ENCODE measurements around the gene TENM4.

TENM4 gene

DNA sequence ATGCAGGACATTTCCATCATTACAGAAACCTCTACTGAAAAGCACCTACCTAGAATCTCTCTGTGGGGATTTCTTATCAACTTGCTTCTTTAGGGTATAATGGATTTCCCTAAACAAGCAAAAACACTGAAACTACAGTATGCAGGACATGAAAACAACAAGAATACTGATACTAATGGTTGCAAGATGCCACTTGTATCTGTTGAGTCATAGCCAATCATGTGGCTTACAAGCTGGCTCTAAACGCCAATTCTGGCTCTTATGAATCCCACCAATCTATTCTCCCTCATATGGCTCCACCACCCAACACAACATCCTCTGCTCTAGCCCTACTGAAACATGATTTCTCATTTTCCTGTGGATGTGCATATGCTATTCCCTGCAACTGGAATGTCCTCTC, 22.6 kb downstream of the TENM4 start:
- no peak for DNase-seq (ENCODE audit: low spot score)

DNA sequence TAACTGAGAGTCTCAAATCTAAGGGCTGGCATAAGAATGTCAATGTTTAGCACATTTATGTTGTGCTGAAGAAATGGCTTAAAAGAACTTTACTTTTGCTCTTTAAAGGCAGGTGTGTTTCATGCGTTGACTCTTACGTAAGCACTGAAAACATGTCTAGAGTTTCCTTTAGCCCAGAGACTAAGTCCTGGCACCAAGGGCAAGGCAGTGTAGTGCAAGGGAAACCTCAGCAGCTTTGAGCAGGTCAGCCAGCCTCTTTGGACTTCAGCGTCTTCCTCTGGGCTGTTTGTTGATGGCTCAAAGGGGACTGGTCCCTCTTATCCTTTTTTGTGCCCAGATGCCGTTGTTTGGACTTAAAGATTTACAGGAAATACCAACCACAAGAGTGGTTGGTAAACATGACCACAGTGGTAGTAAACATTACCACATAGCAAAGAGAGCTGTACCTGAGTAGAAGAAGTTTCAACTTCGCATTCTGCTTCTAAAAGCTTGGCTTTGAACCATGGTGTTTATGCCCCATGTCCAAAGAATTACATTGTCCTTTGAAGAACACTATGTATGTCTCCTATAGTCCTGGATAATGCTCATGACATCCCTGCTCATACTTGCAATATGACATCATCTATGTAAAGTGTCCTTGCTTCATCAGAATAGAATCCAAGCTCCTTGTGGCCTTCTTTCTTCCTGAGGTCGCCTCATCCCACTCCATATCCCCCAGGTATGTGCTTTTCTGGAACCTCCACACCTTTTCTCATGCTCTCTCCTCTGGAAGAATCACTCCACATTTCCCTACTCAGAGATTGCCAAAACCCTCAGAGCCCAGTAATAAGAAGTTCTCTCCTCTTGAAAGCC, 23.5 kb downstream of the TENM4 start:
- DNase-seq (ENCODE audit: low spot score), result no peak

DNA sequence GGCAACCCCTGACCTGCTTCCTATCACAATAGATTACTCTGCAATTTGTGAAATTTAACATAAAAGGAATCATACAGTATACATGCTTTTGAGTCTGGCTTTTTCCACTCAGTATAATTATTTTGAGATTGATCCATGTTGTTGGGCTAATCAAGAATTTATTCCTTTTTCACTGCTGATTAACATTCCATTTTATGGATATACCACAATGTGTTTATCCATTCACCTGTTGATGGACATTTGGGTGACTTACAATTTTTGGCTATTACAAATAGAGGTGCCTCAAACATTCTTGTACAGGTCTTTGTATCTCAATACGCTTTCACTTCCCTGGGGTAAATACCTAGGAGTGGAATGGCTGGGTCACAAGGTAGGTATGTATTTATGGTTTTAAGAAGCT, 24.9 kb downstream of the TENM4 start:
- DNase-seq (ENCODE audit: low spot score), result no peak

DNA sequence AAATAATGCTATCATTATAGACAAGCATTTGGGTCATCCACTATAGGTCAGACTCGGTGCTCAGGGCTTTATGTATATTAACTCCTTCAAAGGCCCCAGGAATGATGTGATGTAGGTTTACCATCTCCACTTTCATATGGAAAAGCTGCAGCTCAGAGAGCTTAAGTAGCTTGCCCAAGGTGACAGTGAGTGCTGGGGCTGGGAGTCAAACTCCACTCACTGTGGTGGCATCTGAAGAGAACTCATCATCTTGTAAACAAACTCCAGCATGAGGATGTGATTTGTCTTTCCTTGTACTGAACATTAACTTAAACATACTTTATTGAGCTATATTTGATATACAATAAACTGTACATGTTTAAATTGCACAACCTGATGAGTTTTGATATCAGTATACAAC, 25.4 kb downstream of the TENM4 start:
- DNase-seq (ENCODE audit: low spot score), result no peak

DNA sequence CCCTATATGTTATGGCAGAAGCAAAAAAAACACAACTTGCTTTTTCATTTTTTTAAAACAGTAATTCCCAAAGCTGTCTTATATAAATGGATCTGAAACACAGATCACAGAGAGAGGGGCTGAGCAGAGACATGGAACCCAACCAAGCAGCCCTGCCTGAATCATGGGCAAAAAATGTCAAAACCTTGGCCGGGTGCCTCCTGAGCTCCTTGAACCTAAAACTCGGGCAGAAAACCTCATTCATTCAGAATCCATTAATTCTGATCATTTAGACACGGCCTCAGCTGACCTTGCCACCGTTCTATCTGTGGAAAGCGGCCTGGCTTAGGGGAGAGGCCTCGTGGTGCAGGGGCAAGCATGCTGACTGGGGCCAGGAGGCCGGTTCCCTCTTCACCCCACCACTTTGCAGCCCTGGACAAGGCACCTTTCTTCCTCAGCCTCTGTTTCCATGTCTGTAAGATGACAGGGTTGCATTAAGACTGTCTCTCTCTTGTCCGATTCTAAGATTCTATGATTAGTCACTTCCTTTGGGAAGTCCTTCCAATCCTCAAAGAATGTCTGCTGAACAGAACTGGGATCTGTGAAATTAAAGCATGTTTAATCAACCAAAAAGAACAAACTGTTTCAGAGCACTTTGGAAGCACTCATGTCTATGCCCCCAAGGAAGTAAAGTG, 26.0 kb downstream of the TENM4 start:
- no peak for DNase-seq (ENCODE audit: low spot score)

DNA sequence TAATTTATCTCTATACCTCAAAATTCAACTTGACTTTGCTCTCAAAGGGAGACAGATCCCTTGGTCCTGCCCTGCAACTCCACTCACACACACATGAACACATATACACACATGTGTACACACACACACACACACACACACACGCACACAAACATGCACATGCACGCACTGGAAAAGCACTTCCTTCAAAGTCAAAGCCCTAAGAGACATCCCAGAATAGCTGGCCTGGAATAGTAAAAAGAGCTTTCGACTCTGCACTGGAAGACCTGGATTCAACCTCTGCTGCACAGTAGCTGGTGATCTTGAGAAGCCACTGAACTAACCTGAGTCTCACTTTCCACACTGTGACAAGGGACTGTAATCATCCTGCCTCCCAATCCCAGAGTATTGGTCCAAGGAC, 26.8 kb downstream of the TENM4 start:
- no peak for DNase-seq (ENCODE audit: low spot score)

DNA sequence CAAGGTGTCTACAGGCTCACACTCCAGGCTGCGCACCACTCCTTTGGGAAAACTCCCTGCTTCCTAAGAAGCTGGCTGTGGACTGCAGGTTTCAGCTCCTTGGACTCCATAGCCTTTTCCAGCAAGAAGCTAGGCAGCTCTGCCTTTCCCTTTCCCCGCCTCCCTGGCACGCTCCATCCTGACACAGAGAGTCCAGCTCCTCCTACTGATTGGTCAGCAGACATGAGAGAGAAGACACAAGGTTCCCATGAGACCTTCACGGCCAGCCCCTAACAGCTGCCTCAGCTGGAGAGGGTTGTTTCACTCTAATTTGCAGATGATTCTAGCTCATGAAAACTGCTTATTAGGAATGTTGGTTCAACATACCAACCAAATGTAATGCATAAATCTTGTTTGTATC, 27.6 kb downstream of the TENM4 start:
- no peak for DNase-seq (ENCODE audit: low spot score)

DNA sequence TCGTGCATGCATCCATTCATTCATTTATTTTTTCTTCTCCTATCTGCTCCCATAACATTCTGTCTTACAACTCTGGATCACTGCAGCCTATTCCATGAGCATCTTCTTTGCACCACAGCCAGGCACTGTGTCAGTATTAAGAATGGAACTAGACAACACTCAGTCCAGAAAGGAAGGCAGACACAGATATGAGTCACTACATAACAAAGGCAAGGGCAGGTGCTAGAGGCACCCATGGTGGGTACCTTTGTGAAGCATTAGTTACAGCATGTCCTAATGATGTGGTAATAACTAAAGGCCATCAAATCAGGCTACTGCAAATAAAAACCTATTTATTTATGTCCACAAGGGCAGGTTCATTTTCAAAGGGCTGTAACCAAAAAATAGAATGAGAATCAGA, 28.1 kb downstream of the TENM4 start:
- no peak for DNase-seq (ENCODE audit: low spot score)

DNA sequence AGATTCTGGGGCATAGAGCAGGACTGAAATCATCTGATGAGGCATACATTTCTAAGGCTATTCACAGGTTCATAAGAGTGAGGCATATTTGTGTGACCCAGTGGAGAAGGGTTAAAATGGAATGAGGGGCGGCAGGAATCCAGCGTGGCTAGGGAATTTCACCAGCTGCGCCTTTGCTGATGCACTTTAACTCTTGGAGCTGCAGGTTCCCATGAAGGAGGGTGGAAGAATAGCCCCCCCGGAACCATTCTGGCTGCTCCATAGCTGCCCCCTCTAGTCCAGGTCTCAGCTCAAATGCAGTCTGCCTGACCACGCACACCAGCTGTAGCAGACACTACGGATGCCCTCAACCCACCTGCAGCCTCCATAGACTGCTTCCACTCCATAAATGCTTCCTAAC, 31.5 kb downstream of the TENM4 start:
- DNase-seq (ENCODE audit: low spot score), result no peak

DNA sequence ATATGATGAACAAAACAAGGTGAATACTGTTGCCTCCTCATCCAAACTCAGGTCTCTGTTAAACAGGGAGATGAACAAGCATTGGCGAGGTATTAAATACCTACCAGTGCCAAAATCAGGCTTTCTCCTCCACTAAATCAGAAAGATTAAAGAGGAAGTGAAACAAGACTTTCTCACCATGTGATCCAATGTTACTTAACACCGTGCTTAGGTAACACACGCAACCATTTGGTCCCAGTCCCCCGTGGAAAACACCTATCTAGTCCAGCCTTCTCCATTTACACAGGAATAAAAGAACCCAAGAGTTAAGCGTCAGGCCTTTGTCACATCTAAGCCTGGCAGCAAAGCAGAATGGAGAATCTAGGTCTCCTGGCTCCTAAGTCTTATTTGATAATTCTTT, 34.5 kb downstream of the TENM4 start:
- no peak for DNase-seq (ENCODE audit: low spot score)

DNA sequence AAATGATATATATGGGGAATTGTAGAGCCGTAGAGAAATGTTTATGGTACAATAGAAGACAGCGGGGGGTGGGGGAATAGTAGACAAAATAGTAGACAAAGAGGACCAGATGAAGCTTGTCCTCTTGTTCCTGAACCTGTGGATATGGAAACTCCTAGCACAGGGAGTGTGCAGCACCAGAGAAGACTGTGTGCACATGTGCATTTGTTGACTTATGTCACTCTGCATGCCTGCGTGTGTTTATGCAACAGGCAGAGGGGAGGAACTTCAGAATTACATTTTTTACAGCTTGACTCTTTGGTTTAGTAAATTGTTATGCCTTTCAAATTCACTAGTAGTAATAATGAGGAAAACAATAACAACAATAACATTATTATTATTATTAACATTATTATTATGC, 36.0 kb downstream of the TENM4 start:
- no peak for DNase-seq (ENCODE audit: low spot score)

DNA sequence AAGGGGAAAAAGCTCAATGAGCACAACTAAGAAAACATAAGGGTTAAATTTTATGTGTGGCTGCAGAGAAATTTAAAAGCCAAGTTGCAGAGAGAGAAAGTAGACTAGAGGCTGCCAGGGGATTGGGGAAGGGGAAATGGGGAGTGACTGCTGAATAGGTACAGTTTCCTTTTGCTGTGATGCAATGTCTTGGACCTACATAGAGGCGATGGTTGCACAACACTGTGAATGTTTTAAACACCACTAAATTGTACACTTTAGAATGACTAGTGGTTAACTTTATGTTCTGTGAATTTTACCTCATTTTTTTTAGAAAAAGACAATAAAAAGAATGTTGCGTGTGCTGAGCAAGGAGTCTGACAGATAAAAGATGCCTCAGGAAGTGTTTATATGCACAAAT, 36.5 kb downstream of the TENM4 start:
- DNase-seq (ENCODE audit: low spot score), result no peak

DNA sequence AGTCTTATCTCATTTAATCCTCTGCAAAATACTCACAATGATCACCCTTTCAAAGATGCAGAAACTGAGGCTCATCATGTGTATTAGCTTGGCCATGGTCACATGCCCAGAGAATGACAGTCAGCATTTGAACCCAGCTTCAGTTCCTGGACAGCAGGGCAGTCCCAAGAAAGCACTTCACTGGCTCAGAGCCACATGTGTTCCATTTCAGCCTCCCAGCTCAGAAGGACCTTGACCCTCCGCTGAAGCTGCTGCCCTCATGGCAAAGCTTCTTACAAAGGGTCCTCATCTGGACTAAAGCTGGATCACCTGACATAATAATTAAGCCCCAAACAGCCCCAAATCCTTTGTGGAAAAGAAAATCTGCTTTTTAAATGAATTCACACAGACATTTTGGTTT, 37.0 kb downstream of the TENM4 start:
- no peak for DNase-seq (ENCODE audit: low spot score)

DNA sequence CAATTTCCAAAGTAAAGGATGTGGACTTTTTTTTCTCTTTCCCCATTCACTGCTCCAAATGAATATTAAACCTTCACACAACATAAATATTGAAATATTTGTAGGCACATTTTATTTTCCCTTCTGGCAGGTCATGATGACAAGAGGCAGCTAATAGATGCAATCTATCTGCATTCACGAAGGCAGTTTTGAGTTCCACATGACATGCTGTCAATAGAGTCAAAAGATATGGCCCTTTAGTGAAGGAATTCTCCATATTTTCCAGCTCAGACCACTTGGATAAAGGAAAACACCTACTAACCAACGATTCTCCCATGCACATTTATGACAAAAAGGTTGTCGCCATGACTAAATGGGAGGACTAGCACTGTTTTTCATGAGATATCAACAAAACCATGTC, 37.9 kb downstream of the TENM4 start:
- no peak for DNase-seq (ENCODE audit: low spot score)

DNA sequence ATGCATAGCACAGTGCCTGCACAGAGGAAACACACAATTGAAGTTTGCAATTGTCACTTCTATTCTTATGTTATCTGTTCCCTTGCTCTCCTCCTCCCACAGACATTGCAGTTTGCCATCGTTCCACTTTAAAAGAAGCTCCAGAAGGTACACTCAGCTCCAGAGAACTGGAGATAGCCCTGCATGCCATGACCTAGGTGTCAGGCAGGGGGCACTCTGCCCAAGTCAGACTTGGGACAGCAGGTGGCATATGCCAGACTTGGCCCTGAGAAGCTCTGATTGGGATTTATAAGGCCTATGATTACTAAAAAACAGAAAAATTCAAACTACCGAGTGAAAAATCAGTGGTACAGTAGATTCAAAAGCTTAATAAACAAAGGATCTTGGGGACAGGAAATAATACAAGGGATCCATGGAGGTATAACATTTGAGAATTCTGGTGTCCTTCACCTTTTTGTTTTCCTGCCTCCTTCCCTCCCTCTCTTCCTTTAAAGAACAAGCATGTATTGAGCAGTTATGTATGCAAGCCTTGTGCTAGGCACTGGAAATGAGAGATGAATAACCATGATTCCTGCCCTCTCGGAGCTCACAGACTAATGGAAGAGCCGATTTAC, 40.0 kb downstream of the TENM4 start:
- peak; percentile 15 for DNase-seq (ENCODE audit: low spot score)

DNA sequence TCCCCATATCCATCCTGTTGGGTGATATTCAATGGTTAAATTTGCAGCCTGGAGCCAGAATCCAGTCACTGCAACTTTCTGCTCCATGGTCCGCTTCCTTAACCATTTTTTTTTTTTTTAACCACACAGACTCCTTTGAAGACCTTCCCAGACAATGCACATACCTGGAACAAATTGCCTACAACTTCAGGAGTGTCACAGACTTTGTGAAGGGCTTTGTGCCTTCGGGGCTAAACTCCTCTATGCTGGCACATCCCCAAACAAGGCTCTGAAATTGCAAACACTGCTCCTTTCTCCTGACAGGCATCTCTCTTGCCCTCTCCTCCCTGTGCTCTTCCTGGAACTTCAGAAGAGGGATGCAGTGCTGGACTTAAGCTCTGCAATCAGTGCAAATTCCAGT, 40.6 kb downstream of the TENM4 start:
- no peak for DNase-seq (ENCODE audit: low spot score)

DNA sequence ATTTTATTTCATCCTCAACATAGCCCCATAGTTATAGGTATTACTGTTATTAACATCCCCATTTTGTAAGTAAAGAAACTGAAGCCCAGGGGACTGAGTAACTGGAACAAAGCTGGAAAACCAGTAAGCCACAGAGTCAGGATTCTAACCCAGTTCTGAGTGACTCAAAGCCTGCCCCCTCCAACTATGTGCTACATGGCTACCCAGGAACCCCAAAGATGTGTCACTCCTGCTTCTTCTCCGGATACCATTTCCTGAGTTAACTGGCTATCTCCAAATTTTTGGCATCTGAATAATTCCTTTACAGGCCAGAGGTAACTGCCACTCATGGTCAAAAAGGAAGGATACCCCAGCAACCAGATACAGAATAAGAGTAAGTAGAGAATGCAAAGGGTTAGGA, 43.6 kb downstream of the TENM4 start:
- DNase-seq (ENCODE audit: low spot score), result no peak

DNA sequence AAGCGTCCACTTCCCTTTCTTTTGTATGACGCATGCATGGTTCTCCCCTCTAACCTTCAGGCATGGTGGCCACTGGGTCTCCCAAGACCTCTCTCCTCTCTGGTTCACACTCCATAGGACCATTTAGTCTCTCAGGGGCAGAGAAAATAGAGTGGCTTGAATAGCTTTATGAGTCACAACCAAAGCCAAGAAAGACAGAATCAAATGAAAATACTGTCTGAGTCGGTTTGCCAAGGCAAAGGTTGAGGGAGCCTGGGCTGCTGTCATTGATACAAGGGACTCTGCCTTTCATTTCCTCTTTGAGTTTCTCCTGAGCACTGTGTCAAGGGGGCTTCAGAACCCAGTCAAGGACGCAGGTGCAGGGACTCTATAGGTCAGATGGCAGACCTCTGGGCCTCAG, 44.2 kb downstream of the TENM4 start:
- no peak for DNase-seq (ENCODE audit: low spot score)

DNA sequence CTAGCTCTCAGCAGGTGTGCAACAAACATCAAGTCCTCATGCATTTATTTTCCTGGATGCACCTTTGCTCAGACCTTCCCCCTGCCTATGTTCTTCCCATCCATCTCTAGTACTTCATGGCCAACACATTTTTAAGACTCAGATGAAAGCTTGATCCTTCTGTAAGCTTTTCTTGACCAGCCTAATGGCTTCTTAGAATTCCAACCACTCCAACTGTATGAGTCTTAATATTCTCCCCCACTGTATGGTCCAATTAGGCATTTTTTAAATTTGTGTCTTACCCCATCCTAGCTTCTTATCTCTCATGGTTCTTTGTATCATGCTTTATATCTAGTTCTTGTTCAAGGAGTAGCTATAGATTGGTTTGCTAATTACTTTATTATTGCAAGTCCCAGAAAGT, 44.8 kb downstream of the TENM4 start:
- DNase-seq (ENCODE audit: low spot score), result no peak

DNA sequence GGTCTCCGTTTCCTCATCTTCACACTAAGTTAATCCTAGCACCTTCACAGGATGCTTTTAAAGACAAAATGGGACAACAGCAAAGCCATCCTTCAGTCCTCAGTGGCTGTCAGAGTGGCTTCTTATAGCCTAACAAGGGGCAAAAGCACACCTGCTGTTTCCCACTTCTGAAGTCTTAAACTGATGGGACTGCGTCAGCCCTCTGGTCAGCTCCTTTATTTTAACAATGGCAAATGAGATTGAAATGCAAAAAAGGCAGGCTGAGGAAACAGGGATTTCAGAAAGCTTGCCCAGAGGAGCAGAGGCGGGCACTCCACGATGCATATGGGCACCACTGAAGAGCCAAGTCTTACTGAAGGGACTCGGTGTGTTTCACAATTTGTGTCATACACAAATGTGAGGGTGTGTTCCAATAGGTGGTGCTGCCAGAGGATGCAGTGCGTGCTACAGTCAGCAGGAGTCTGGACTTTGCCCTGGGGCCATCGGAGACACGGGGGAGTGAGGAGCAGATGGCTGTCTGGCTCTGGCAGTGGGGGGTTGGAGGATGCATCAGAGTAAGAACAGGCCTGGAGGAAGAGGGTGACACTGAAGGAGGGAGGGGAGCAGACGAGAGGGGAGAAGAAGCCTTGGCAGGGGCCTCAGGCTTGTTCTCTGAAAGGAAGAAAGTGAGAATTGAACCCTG, 47.3 kb downstream of the TENM4 start:
- no peak for DNase-seq (ENCODE audit: low spot score)

DNA sequence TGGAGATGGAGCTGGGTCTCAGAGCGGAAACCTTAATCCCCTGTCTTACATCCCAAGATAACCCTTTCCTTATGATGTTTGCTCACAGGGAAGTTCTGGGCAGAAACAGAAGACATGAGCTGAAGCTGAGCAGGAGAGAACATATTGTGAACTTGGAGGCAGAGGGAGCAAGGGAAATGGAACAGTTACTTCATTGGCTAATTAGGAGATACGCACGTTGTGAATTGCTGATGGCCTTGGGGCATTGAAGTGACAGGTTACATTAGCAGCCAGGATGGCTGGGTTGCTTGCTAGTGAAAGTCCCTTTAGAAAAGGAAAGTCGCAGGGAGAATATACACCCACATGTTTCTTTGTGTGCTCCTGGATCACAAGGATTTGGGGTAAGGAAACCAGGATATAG, 48.7 kb downstream of the TENM4 start:
- no peak for DNase-seq (ENCODE audit: low spot score)

DNA sequence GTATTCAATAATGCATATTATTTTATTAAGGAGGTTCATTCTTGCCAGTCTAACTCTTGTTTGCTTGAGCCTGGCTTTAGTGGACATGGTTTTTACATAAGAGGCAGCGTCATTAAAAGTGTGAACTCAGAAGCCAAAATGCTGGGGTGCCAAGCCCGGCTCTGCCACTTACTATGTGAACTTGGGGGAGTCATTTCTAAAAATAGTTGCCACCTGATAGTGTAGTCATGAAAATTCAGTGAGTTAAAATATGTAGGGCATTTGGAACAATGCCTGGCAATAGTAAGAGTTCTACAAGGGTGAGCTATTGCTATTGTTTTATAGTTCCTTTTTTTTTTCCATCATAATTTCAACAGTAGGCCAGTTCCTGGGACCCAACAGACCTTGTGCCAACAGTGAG, 49.9 kb downstream of the TENM4 start:
- DNase-seq (ENCODE audit: low spot score), result no peak

DNA sequence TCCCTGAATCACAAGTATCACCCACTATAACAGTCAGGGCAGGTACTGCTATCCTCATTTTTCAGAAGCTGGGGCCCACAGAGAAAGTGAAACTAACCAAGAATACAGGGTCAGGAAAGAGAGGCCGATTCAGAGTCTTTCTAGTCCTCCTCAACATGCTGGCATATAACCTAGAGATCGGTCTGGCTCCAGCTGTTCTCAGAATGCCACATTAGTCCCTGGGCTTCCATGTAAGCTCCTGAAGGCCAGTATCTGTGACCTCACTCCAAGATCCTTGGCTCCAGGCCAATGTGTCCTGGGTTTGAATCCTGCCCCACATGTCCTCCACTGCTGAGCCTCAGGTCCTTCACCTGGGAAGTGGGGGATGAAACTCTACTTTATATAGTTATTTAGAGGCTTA, 50.4 kb downstream of the TENM4 start:
- no peak for DNase-seq (ENCODE audit: low spot score)
